HEK293 (cell line): ENCODE data around the gene RASA3.

Source experiments
- CTCF ChIA-PET: fragments of 350-600 bp; formaldehyde crosslinking; extraction: SDS; loops from one replicate; lab custom pipeline; 2021; ENCODE audit warnings: antibody characterized with exemption; lab: Yijun Ruan, JAX
- POLR2A ChIA-PET: fragments of 300-600 bp; formaldehyde crosslinking; extraction: SDS; loops from one replicate; lab custom pipeline; 2020; ENCODE audit warnings: antibody characterized with exemption, inconsistent platforms; lab: Yijun Ruan, JAX
- H3K27ac ChIP-seq: fragments of 200-500 bp; sonication (Bioruptor generic); 2 replicates; pipeline ENCODE4 v1.5.1; 2014; ENCODE audit warnings: low read depth, low read length, control low read depth, inconsistent platforms; ENCODE audit errors: extremely low read depth
- H3K36me3 ChIP-seq, 2 experiments: fragments of 200-500 bp in 1 of 2; sonication (Bioruptor generic) in 1 of 2; 1 replicate in 1 of 2; 2 replicates in 1 of 2; pipeline ENCODE4 v1.5.1; 2014 to 2017; ENCODE audit warnings: inconsistent platforms in 2 of 2, low read length in 2 of 2; ENCODE audit not compliant: control insufficient read depth in 2 of 2, insufficient read depth in 1 of 2
- H3K4me1 ChIP-seq: fragments of 200-500 bp; sonication (Bioruptor generic); 2 replicates; pipeline ENCODE4 v1.5.1; 2014; ENCODE audit warnings: mild to moderate bottlenecking, low read length, inconsistent platforms; ENCODE audit not compliant: control insufficient read depth, insufficient read depth
- H3K4me3 ChIP-seq: 2 replicates; pipeline ENCODE4 v1.5.1; 2011; ENCODE audit warnings: low read depth, mild to moderate bottlenecking, control low read depth, low read length, moderate library complexity
- H3K9me3 ChIP-seq: fragments of 200-500 bp; sonication (Bioruptor generic); 2 replicates; pipeline ENCODE4 v1.5.1; 2014; ENCODE audit warnings: low read depth, low read length, inconsistent platforms; ENCODE audit not compliant: control insufficient read depth, insufficient read depth
- BCL6B ChIP-seq: fragments of 450-650 bp; formaldehyde crosslinking; IDR thresholded peaks from 2 replicates; pipeline ENCODE4 v1.5.1; 2017; ENCODE audit warnings: missing biosample characterization, missing genetic modification characterization
- INSM2 ChIP-seq: fragments of 450-650 bp; formaldehyde crosslinking; IDR thresholded peaks from 2 replicates; pipeline ENCODE4 v1.5.1; 2016; ENCODE audit warnings: missing biosample characterization, missing genetic modification characterization
- KLF16 ChIP-seq: fragments of 450-650 bp; formaldehyde crosslinking; IDR thresholded peaks from 2 replicates; pipeline ENCODE4 v1.5.1; 2017; ENCODE audit warnings: missing biosample characterization, missing genetic modification characterization
- REPIN1 ChIP-seq: fragments of 450-650 bp; formaldehyde crosslinking; IDR thresholded peaks from 2 replicates; pipeline ENCODE4 v1.5.1; 2017; ENCODE audit warnings: missing biosample characterization, missing genetic modification characterization, low read depth
- ZBTB26 ChIP-seq: fragments of 450-650 bp; formaldehyde crosslinking; optimal IDR thresholded peaks from 2 replicates; pipeline ENCODE3; 2016; ENCODE audit warnings: missing biosample characterization, mild to moderate bottlenecking, missing genetic modification characterization
- ZNF23 ChIP-seq: fragments of 450-650 bp; formaldehyde crosslinking; IDR thresholded peaks from 2 replicates; pipeline ENCODE4 v1.5.1; 2016; ENCODE audit warnings: missing biosample characterization, missing genetic modification characterization, borderline replicate concordance
- ZNF248 ChIP-seq: fragments of 450-650 bp; formaldehyde crosslinking; IDR thresholded peaks from 2 replicates; pipeline ENCODE4 v1.5.1; 2017; ENCODE audit warnings: missing biosample characterization, missing genetic modification characterization
- ZNF26 ChIP-seq: fragments of 450-650 bp; formaldehyde crosslinking; IDR thresholded peaks from 2 replicates; pipeline ENCODE4 v1.5.1; 2016; ENCODE audit warnings: missing biosample characterization, missing genetic modification characterization
- ZNF292 ChIP-seq: fragments of 450-650 bp; formaldehyde crosslinking; IDR thresholded peaks from 2 replicates; pipeline ENCODE4 v1.5.1; 2016; ENCODE audit warnings: low read depth, missing biosample characterization, missing genetic modification characterization, borderline replicate concordance
- ZNF302 ChIP-seq: fragments of 450-650 bp; formaldehyde crosslinking; IDR thresholded peaks from 2 replicates; pipeline ENCODE4 v1.5.1; 2016; ENCODE audit warnings: missing biosample characterization, missing genetic modification characterization, low read depth
- ZNF514 ChIP-seq: fragments of 450-650 bp; formaldehyde crosslinking; IDR thresholded peaks from 2 replicates; pipeline ENCODE4 v1.5.1; 2016; ENCODE audit warnings: missing biosample characterization, missing genetic modification characterization
- ZNF571 ChIP-seq: fragments of 450-650 bp; formaldehyde crosslinking; IDR thresholded peaks from 2 replicates; pipeline ENCODE4 v1.5.0; 2017; ENCODE audit warnings: missing biosample characterization, missing genetic modification characterization
- ZNF624 ChIP-seq: fragments of 450-650 bp; formaldehyde crosslinking; IDR thresholded peaks from 2 replicates; pipeline ENCODE4 v1.5.1; 2017; ENCODE audit warnings: missing biosample characterization, missing genetic modification characterization
- ZNF639 ChIP-seq: fragments of 450-650 bp; formaldehyde crosslinking; IDR thresholded peaks from 2 replicates; pipeline ENCODE4 v1.5.1; 2016; ENCODE audit warnings: missing biosample characterization, missing genetic modification characterization
- ZNF707 ChIP-seq: fragments of 450-650 bp; formaldehyde crosslinking; IDR thresholded peaks from 2 replicates; pipeline ENCODE4 v1.5.1; 2016; ENCODE audit warnings: missing biosample characterization, missing genetic modification characterization
- ZNF830 ChIP-seq: fragments of 450-650 bp; IDR thresholded peaks from 2 replicates; pipeline ENCODE4 v1.5.0; 2018; ENCODE audit warnings: missing biosample characterization, missing genetic modification characterization, low read depth, mild to moderate bottlenecking, moderate library complexity
- ZXDB ChIP-seq: fragments of 450-650 bp; formaldehyde crosslinking; IDR thresholded peaks from 2 replicates; pipeline ENCODE4 v1.5.1; 2016; ENCODE audit warnings: missing biosample characterization, missing genetic modification characterization

Gene RASA3

GRCh38 chr13:114121496-114122126, 10.8 kb downstream of the RASA3 start:
- Histone ChIP-seq H3K36me3 (no peaks in the 10 kb centered on the region), H3K9me3 (no peaks in the 10 kb centered on the region), H3K4me3 (no peak overlapping the region), H3K27ac (no peak overlapping the region), H3K4me1 (no peaks in the 10 kb centered on the region)
- ChIA-PET POLR2A (no interaction called here), CTCF (no interaction called here)
- TF ChIP-seq ZNF571 (tag by site-specific recombination) (no peak), REPIN1 (no peak), ZNF639 (tag by site-specific recombination) (no peak), KLF16 (tag by site-specific recombination) (no peak), ZNF23 (no peak), ZNF248 (no peak)

- no peaks in the 10 kb centered on the region for H3K4me1 ChIP-seq
- H3K36me3 ChIP-seq, result no peaks in the 10 kb centered on the region
- POLR2A ChIA-PET, result no interaction called here
- no peak overlapping the region for H3K27ac ChIP-seq
- H3K9me3 ChIP-seq, result no peaks in the 10 kb centered on the region
- no peak overlapping the region for H3K4me3 ChIP-seq
- CTCF ChIA-PET, result no interaction called here
- TF ChIP-seq INSM2 (tag by site-specific recombination) (no peak), ZNF292 (tag by site-specific recombination) (no peak), ZXDB (tag by site-specific recombination) (no peak), ZNF830 (no peak), ZNF302 (tag by site-specific recombination) (no peak), ZNF514 (tag by site-specific recombination) (no peak), BCL6B (tag by site-specific recombination) (no peak), ZBTB26 (tag by site-specific recombination) (no peak), ZNF707 (tag by site-specific recombination) (no peak), ZNF26 (tag by site-specific recombination) (no peak), ZNF624 (tag by site-specific recombination) (no peak)
- TF ChIP-seq, all 188 proteins: peak for 0
Observed at GRCh38 chr13:114121031-114121430, 11.4 kb downstream of the RASA3 start.
